Esophagus muscularis mucosa (tissue), 4 donors: ENCODE results near the gene CTNNA3.

ENCODE experiments used
- EP300 ChIP-seq: sonication (generic); formaldehyde crosslinking; IDR thresholded peaks from one replicate; pipeline ENCODE4 v1.6.1; 2017; ENCODE audit warnings: antibody characterized with exemption
- POLR2AphosphoS5 ChIP-seq, 2 donors: sonication (generic); formaldehyde crosslinking; IDR thresholded peaks; one replicate each; pipeline ENCODE4 v1.6.1; 2017; ENCODE audit warnings: antibody characterized with exemption in 2 of 2
- TF ChIP-seq, protein P1 (sequence below), 3 experiments: fragments of 200-600 bp in 2 of 3; fragments of 450-650 bp in 1 of 3; sonication (generic) in 2 of 3; IDR thresholded peaks; one replicate each; pipeline ENCODE4 v1.5.1; 2017 to 2019; ENCODE audit warnings: antibody characterized with exemption in 3 of 3, mild to moderate bottlenecking in 2 of 3, moderate library complexity in 1 of 3

DNA sequence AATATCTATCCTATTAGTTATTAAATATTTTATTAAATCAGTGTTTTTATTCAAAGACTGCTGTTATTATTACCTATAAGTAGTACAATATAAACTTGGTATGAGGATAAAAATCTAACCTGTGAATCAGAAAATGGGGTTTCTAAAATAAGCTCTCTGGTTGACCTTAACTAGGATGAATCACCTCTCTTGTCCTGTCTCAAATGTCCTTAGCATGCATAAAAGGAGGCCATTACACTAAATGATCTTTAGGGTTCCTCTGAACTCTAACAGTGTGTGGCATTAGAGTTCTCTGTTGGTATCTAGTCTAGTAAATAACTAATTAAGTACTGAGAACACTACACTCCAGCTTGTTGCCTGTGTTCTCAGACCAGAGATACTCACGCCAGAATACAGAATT, 913.2 kb downstream of the CTNNA3 start:
- TF ChIP-seq, protein P1, sequence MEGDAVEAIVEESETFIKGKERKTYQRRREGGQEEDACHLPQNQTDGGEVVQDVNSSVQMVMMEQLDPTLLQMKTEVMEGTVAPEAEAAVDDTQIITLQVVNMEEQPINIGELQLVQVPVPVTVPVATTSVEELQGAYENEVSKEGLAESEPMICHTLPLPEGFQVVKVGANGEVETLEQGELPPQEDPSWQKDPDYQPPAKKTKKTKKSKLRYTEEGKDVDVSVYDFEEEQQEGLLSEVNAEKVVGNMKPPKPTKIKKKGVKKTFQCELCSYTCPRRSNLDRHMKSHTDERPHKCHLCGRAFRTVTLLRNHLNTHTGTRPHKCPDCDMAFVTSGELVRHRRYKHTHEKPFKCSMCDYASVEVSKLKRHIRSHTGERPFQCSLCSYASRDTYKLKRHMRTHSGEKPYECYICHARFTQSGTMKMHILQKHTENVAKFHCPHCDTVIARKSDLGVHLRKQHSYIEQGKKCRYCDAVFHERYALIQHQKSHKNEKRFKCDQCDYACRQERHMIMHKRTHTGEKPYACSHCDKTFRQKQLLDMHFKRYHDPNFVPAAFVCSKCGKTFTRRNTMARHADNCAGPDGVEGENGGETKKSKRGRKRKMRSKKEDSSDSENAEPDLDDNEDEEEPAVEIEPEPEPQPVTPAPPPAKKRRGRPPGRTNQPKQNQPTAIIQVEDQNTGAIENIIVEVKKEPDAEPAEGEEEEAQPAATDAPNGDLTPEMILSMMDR (IDR thresholded peaks at IDR 0.05) = no peak
- TF ChIP-seq POLR2AphosphoS5 (IDR thresholded peaks at IDR 0.05) = no peak
- TF ChIP-seq EP300 = no peak
